HepG2 (cell line): Measurements from ENCODE around the gene BTK. TPM values are rescaled to one million over a fixed set of nuclear protein-coding genes. Genes with fewer than 3 reads are reported as not detected.

Source experiments
- ATAC-seq: fragments of 200-7000 bp; cut with Tn5 transposase; 3 replicates; pipeline ENCODE4 v1.9.1; 2020; ENCODE audit warnings: mild to moderate bottlenecking, moderate library complexity
- BruUV-seq: library from RNA; stranded (reverse); fragments of 400-500 nt; replicated peaks from 2 replicates; lab custom pipeline; 2021; lab: Mats Ljungman, UMichigan
- CTCF ChIA-PET: fragments of 300-600 bp; formaldehyde crosslinking; extraction: SDS; loops from one replicate; lab custom pipeline; 2021; ENCODE audit warnings: low total read pairs, inconsistent platforms, low intra/inter-chr PET ratio; lab: Yijun Ruan, JAX
- POLR2A ChIA-PET: fragments of 350-600 bp; sonication (Branson Sonifier 250); formaldehyde crosslinking; loops from one replicate; lab custom pipeline; 2020; ENCODE audit warnings: antibody characterized with exemption, inconsistent platforms; lab: Yijun Ruan, JAX
- DNase-seq: peaks from one replicate; pipeline ENCODE4 v3.0.0-alpha.2; 2015; ENCODE audit warnings: low spot score
- FAIRE-seq: peaks from 3 replicates; lab custom pipeline; 2011; peaks lifted over from hg19 to GRCh38; lab: Jason Lieb, UNC
- H2AFZ ChIP-seq: one replicate; pipeline ENCODE4 v1.6.1; 2011; ENCODE audit warnings: low read length, inconsistent platforms
- H3K27ac ChIP-seq: fragments of 300-600 bp; 3 replicates; pipeline ENCODE4 v1.8.0; 2011; ENCODE audit warnings: mixed run types, mild to moderate bottlenecking, mixed read lengths, low read length, inconsistent platforms; ENCODE audit not compliant: insufficient read depth; ENCODE audit errors: extremely low read length
- H3K27me3 ChIP-seq, 2 experiments: fragments of 200-600 bp in 1 of 2; 2 replicates in 1 of 2; 3 replicates in 1 of 2; pipeline versions ENCODE4 v1.6.0 to v1.8.0; 2011; ENCODE audit warnings: low read length in 2 of 2, mild to moderate bottlenecking in 2 of 2, moderate library complexity in 2 of 2, inconsistent platforms in 1 of 2; ENCODE audit not compliant: insufficient read depth in 2 of 2, control insufficient read depth in 1 of 2
- H3K36me3 ChIP-seq, 2 experiments: fragments of 200-600 bp in 1 of 2; replicated peaks in 1 of 2; 2 replicates in 1 of 2; 3 replicates in 1 of 2; pipeline versions ENCODE4 v1.5.1 to v1.8.0; 2011; ENCODE audit warnings: low read length in 2 of 2, inconsistent platforms in 1 of 2; ENCODE audit not compliant: insufficient read depth in 2 of 2, control insufficient read depth in 1 of 2
- H3K4me1 ChIP-seq: 2 replicates; pipeline ENCODE4 v1.5.1; 2012; ENCODE audit warnings: low read length, inconsistent platforms; ENCODE audit not compliant: insufficient read depth
- H3K4me2 ChIP-seq: 2 replicates; pipeline ENCODE4 v1.6.0; 2011; ENCODE audit warnings: low read depth, low read length, inconsistent platforms
- H3K4me3 ChIP-seq, 3 experiments: fragments of 200-600 bp in 1 of 3; sonication (generic), shearing (Covaris generic) in 1 of 3; replicated peaks in 1 of 3; 2 replicates each; pipeline ENCODE4 v1.5.1; 2011 to 2016; ENCODE audit warnings: low read length in 3 of 3, inconsistent platforms in 2 of 3, low read depth in 2 of 3, mild to moderate bottlenecking in 2 of 3, control low read depth in 1 of 3, mixed read lengths in 1 of 3; ENCODE audit not compliant: insufficient read depth in 1 of 3
- H3K79me2 ChIP-seq: one replicate; pipeline ENCODE4 v1.6.1; 2011; ENCODE audit warnings: low read length, inconsistent platforms; ENCODE audit not compliant: insufficient read depth
- H3K9ac ChIP-seq: 2 replicates; pipeline ENCODE4 v1.6.0; 2011; ENCODE audit warnings: mild to moderate bottlenecking, low read depth, low read length, inconsistent platforms; ENCODE audit not compliant: insufficient read depth
- H3K9me3 ChIP-seq: 2 replicates; pipeline ENCODE4 v1.5.1; 2012; ENCODE audit warnings: mild to moderate bottlenecking, low read length
- H4K20me1 ChIP-seq: 2 replicates; pipeline ENCODE4 v1.6.0; 2011; ENCODE audit warnings: inconsistent platforms, mild to moderate bottlenecking, low read length, moderate library complexity; ENCODE audit not compliant: insufficient read depth
- ATF7 ChIP-seq, 2 experiments: fragments of 450-650 bp in 1 of 2; sonication (generic) in 1 of 2; formaldehyde crosslinking in 1 of 2; IDR thresholded peaks; 2 replicates each; pipeline versions ENCODE4 v1.4.0 to v1.6.1; 2016 to 2020; ENCODE audit warnings: antibody characterized with exemption in 1 of 2, mild to moderate bottlenecking in 1 of 2, missing genetic modification reagents in 1 of 2
- FLYWCH1 ChIP-seq: sonication (generic); formaldehyde crosslinking; IDR thresholded peaks from 2 replicates; pipeline ENCODE4 v1.8.1; 2023; ENCODE audit warnings: mild to moderate bottlenecking, missing genetic modification reagents
- HDAC2 ChIP-seq: sonication (generic); formaldehyde crosslinking; IDR thresholded peaks from 2 replicates; pipeline ENCODE4 v1.4.0; 2020; ENCODE audit warnings: missing genetic modification reagents
- PITX1 ChIP-seq: sonication (generic); formaldehyde crosslinking; IDR thresholded peaks from 2 replicates; pipeline ENCODE4 v1.5.1; 2020; ENCODE audit warnings: mild to moderate bottlenecking, missing genetic modification reagents
- RFX1 ChIP-seq: fragments of 450-650 bp; IDR thresholded peaks from 2 replicates; pipeline ENCODE4 v1.6.1; 2017
- ZNF75D ChIP-seq: sonication (generic); formaldehyde crosslinking; IDR thresholded peaks from 2 replicates; pipeline ENCODE4 v1.8.1; 2023; ENCODE audit warnings: missing genetic modification reagents, mild to moderate bottlenecking, borderline replicate concordance
- ZNF780A ChIP-seq: sonication (generic); formaldehyde crosslinking; IDR thresholded peaks from 2 replicates; pipeline ENCODE4 v1.8.0; 2022; ENCODE audit warnings: mild to moderate bottlenecking, missing genetic modification reagents, moderate library complexity
- WGBS: methylation state at CpG from one replicate; pipeline ENCODE4 v1.1.6; 2017; ENCODE audit warnings: low lambda C conversion rate; 5-methylcytosine and 5-hydroxymethylcytosine counted together
- in situ Hi-C: cut with HindIII; loops from 2 replicates; pipeline ENCODE4 v1.10.0; 2017; ENCODE audit warnings: low pct_unique_long_range_greater_than_20kb; ENCODE audit not compliant: extremely low pct_ligation_motif_present
- intact Hi-C: fragments of 100-400 bp; cut with micrococcal nuclease; formaldehyde crosslinking; loops from one replicate; pipeline ENCODE4 v1.10.0; 2022; ENCODE audit not compliant: unreplicated experiment
- polyA plus RNA-seq, 8 experiments: library from polyadenylated mRNA; depleted of rRNA in 3 of 8; stranded (reverse) in 7 of 8; unstranded in 1 of 8; fragments of >200 nt; fragmentation: Illumina TruSeq in 4 of 8; extraction: Trizol in 4 of 8; gene quantifications; 2 replicates each; pipeline versions ENCODE4 v1.2.1 to v1.2.3, GENCODE V29; 2011 to 2016; ENCODE audit warnings: low read depth in 4 of 8, missing spikeins in 1 of 8, mixed read lengths in 1 of 8; ENCODE audit not compliant: insufficient read depth in 1 of 8
- total RNA-seq, 5 experiments: library from RNA; depleted of rRNA; stranded (reverse); fragments of >200 nt; fragmentation: Illumina TruSeq; extraction: Trizol; gene quantifications; 2 replicates each; pipeline ENCODE4 v1.2.3, GENCODE V29; 2016; ENCODE audit warnings: low read depth in 1 of 5
- TF ChIP-seq, protein P1 (sequence below): sonication (generic); formaldehyde crosslinking; IDR thresholded peaks from 2 replicates; pipeline ENCODE4 v1.4.0; 2020; ENCODE audit warnings: missing genetic modification reagents
- TF ChIP-seq, protein P2 (sequence below): sonication (generic); formaldehyde crosslinking; IDR thresholded peaks from 2 replicates; pipeline ENCODE4 v1.5.0; 2020; ENCODE audit warnings: missing genetic modification reagents
- TF ChIP-seq, protein P3 (sequence below): fragments of 450-650 bp; IDR thresholded peaks from 2 replicates; pipeline ENCODE4 v1.6.1; 2016
- TF ChIP-seq, protein P4 (sequence below): sonication (generic); formaldehyde crosslinking; IDR thresholded peaks from 2 replicates; pipeline ENCODE4 v1.9.0; 2022; ENCODE audit warnings: missing genetic modification reagents, mild to moderate bottlenecking, borderline replicate concordance
- TF ChIP-seq, protein P5 (sequence below): sonication (generic); formaldehyde crosslinking; IDR thresholded peaks from 2 replicates; pipeline ENCODE4 v1.8.1; 2022; ENCODE audit warnings: low read depth, mild to moderate bottlenecking, missing genetic modification reagents
- TF ChIP-seq, protein P6 (sequence below): sonication (generic); formaldehyde crosslinking; IDR thresholded peaks from 2 replicates; pipeline ENCODE4 v1.5.1; 2020; ENCODE audit warnings: missing genetic modification reagents, mild to moderate bottlenecking, borderline replicate concordance

The BTK gene
- total and polyA plus RNA-seq, 2 of the 13 experiments (the other 11 are each of a cell fraction or from before 2014, with no cell fraction given), result not detected

DNA sequence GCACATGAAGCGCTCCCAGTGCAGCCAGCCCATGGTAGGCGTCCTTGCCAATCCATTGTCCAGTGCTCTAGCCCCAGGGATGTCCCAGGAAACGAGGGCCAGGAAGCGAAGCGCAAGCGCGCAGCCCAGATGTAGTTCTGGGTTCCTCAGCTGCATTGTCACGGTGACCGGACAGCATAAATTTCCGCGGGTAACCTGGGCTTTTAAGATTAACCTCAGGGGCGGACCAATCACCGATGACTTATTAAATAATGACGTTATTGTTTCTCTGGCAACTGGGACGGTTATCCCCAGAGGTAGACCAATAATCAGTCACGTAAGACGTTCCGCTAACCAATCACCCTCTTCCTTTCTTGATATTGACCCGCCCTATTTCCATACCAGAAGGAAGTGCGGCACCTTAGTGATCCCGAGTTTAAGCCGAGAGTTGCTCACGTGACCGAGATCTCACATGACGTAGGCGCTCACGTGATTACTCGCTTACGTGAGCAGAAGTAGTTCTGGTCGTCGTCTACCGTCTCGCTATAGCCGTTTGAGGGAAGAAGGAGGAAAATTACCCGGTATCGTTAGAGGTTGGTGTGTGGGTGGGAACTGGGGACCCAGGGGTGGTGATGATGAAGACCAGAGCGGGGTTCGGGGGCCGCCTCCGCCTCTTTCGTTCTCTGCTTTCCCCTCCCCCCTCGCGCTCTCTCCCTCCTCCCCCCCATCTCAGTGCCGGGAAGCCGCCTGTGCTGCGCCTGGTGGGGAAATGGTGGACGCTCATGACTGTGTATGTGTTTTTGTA lies 21.9 kb upstream of the BTK start, which contains the start of the genes GLA and HNRNPH2:
Gene GLA, minus strand, starts transcription at position 178 of the 784 bp plus-strand sequence. Its CDS starts 22 bp downstream, at position 156.
Gene HNRNPH2, plus strand, starts transcription at position 475 of the 784 bp plus-strand sequence. CDS start 3,767 bp downstream, outside the sequence.
- no CpG with 5 or more reads among the region's 47 CpGs for WGBS
- ChIA-PET CTCF (no interaction called here), POLR2A (interaction anchor here (1.0 kb wide), 1 partner anchor 17 kb away, joined by 14 read pairs; the partner anchor contains the start of gene RPL36A)
- H3K9ac ChIP-seq, result peak within 1 kb of the TSS; percentile 97
- no peaks in the 10 kb centered on the region for H3K9me3 ChIP-seq
- H4K20me1 ChIP-seq, result peaks cover 5% of the 10 kb centered on the region; the same call in 1 of the 2 replicates
- H2AFZ ChIP-seq, result no peak within 1 kb of the TSS
- ATAC-seq (peak; percentile 94), FAIRE-seq (peak; percentile 96), DNase-seq (peak; percentile 97)
- peak within 1 kb of the TSS; percentile 71 for H3K4me2 ChIP-seq
- peak within 1 kb of the TSS; percentile 97 for H3K27ac ChIP-seq
- H3K79me2 ChIP-seq, result peaks cover 49% of the 10 kb centered on the region
- in situ Hi-C loops, result no loop called here
- intact Hi-C loops, result loop anchor here (2.0 to 5.0 kb wide), 2 partner anchors 17 to 61 kb away; partner anchors contain the start of genes RPL36A and TIMM8A
- BruUV-seq, result no TSS peak
- H3K4me1 ChIP-seq, result peaks cover 8% of the 10 kb centered on the region
- peak within 1 kb of the TSS; percentile 68 to 82 (median 79) for H3K4me3 ChIP-seq
- H3K27me3 ChIP-seq, result no peaks in the 10 kb centered on the region
- H3K36me3 ChIP-seq, result peaks cover 0 to 17% of the 10 kb centered on the region in 2 experiments; a peak in 3 of 5 replicates
- TF ChIP-seq, protein P1, sequence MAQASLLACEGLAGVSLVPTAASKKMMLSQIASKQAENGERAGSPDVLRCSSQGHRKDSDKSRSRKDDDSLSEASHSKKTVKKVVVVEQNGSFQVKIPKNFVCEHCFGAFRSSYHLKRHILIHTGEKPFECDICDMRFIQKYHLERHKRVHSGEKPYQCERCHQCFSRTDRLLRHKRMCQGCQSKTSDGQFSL, result peak; percentile 81
- TF ChIP-seq, protein P2, sequence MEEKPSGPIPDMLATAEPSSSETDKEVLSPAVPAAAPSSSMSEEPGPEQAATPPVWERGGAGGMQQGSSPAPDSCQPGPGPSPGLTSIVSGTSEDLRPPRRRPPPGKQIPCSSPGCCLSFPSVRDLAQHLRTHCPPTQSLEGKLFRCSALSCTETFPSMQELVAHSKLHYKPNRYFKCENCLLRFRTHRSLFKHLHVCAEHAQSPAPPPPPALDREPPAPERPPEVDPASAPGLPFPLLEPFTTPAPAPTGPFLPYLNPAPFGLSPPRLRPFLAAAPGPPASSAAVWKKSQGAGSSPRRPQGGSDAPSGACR, result no peak
- no peak for TF ChIP-seq FLYWCH1 (CRISPR knock-in tag)
- TF ChIP-seq, protein P3, sequence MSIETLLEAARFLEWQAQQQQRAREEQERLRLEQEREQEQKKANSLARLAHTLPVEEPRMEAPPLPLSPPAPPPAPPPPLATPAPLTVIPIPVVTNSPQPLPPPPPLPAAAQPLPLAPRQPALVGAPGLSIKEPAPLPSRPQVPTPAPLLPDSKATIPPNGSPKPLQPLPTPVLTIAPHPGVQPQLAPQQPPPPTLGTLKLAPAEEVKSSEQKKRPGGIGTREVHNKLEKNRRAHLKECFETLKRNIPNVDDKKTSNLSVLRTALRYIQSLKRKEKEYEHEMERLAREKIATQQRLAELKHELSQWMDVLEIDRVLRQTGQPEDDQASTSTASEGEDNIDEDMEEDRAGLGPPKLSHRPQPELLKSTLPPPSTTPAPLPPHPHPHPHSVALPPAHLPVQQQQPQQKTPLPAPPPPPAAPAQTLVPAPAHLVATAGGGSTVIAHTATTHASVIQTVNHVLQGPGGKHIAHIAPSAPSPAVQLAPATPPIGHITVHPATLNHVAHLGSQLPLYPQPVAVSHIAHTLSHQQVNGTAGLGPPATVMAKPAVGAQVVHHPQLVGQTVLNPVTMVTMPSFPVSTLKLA, result peak; percentile 81
- TF ChIP-seq RFX1, result peak; percentile 78
- no peak for TF ChIP-seq ZNF75D
- TF ChIP-seq, protein P4, sequence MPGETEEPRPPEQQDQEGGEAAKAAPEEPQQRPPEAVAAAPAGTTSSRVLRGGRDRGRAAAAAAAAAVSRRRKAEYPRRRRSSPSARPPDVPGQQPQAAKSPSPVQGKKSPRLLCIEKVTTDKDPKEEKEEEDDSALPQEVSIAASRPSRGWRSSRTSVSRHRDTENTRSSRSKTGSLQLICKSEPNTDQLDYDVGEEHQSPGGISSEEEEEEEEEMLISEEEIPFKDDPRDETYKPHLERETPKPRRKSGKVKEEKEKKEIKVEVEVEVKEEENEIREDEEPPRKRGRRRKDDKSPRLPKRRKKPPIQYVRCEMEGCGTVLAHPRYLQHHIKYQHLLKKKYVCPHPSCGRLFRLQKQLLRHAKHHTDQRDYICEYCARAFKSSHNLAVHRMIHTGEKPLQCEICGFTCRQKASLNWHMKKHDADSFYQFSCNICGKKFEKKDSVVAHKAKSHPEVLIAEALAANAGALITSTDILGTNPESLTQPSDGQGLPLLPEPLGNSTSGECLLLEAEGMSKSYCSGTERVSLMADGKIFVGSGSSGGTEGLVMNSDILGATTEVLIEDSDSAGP (CRISPR knock-in tag), result peak; percentile 56; the same call in 1 of the 2 replicates
- TF ChIP-seq PITX1 (CRISPR knock-in tag), result 0 out of 2 replicates have a peak, but pooled peaks have one; percentile 39
- TF ChIP-seq HDAC2, result no peak
- TF ChIP-seq ZNF780A (CRISPR knock-in tag), result no peak
- TF ChIP-seq, protein P5, sequence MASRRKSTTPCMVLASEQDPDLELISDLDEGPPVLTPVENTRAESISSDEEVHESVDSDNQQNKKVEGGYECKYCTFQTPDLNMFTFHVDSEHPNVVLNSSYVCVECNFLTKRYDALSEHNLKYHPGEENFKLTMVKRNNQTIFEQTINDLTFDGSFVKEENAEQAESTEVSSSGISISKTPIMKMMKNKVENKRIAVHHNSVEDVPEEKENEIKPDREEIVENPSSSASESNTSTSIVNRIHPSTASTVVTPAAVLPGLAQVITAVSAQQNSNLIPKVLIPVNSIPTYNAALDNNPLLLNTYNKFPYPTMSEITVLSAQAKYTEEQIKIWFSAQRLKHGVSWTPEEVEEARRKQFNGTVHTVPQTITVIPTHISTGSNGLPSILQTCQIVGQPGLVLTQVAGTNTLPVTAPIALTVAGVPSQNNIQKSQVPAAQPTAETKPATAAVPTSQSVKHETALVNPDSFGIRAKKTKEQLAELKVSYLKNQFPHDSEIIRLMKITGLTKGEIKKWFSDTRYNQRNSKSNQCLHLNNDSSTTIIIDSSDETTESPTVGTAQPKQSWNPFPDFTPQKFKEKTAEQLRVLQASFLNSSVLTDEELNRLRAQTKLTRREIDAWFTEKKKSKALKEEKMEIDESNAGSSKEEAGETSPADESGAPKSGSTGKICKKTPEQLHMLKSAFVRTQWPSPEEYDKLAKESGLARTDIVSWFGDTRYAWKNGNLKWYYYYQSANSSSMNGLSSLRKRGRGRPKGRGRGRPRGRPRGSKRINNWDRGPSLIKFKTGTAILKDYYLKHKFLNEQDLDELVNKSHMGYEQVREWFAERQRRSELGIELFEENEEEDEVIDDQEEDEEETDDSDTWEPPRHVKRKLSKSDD (CRISPR knock-in tag), result 0 out of 2 replicates have a peak, but pooled peaks have one; percentile 43
- TF ChIP-seq, protein P6, sequence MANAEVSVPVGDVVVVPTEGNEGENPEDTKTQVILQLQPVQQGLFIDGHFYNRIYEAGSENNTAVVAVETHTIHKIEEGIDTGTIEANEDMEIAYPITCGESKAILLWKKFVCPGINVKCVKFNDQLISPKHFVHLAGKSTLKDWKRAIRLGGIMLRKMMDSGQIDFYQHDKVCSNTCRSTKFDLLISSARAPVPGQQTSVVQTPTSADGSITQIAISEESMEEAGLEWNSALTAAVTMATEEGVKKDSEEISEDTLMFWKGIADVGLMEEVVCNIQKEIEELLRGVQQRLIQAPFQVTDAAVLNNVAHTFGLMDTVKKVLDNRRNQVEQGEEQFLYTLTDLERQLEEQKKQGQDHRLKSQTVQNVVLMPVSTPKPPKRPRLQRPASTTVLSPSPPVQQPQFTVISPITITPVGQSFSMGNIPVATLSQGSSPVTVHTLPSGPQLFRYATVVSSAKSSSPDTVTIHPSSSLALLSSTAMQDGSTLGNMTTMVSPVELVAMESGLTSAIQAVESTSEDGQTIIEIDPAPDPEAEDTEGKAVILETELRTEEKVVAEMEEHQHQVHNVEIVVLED (CRISPR knock-in tag), result peak; percentile 88
- peak; percentile 88 for TF ChIP-seq ATF7 (IDR thresholded peaks at IDR 0.05)
- 0 out of 2 replicates have a peak, but pooled peaks have one; percentile 34 for TF ChIP-seq ATF7 (CRISPR knock-in tag; IDR thresholded peaks at IDR 0.05)
